ENCODE measurements around the gene KLHL12. TPM values are rescaled to one million over a fixed set of nuclear protein-coding genes. Genes with fewer than 3 reads are reported as not detected.

The KLHL12 gene
- total RNA-seq, 2 donors from 2014 or later = 34.4 to 39.4 TPM

GRCh38 chr1:202934755-202935154 lies 7.7 kb upstream of the KLHL12 start:
- WGBS, 2 experiments (ENCODE audit: insufficient coverage in 1 of 2, insufficient read length in 1 of 2) = 92% methylated on average over 3 of the region's 3 CpGs; no CpG with 5 or more reads in 1 of the 2 experiments

GRCh38 chr1:202932476-202932875 lies 5.4 kb upstream of the KLHL12 start:
- Histone ChIP-seq H3K27me3 (ENCODE audit: control insufficient read depth, insufficient read depth, low read length, poor library complexity, severe bottlenecking) (peaks cover 8% of the 10 kb centered on the region), H3K9me3 (ENCODE audit: control insufficient read depth, low read length) (no peaks in the 10 kb centered on the region), H3K36me3 (ENCODE audit: control insufficient read depth, insufficient read depth, low read length) (no peaks in the 10 kb centered on the region), H3K4me1 (ENCODE audit: control insufficient read depth, insufficient read depth, low read length) (no peaks in the 10 kb centered on the region), H3K9ac (ENCODE audit: extremely low read depth, low read length, poor library complexity, severe bottlenecking) (no peak overlapping the region), H3K27ac (ENCODE audit: low read depth, low read length) (no peak overlapping the region), H3K4me3 (ENCODE audit: low read length) (no peak overlapping the region)
- peaks cover 9% of the 10 kb centered on the region for H3K27me3 Mint-ChIP-seq (ENCODE audit: insufficient read depth)
- no peak overlapping the region for H3K4me3 Mint-ChIP-seq
- TF ChIP-seq CTCF (conservative IDR thresholded peaks at IDR 0.05) = no peak
- H3K36me3 Mint-ChIP-seq (ENCODE audit: low read depth) = no peaks in the 10 kb centered on the region
- no peak overlapping the region for H3K27ac Mint-ChIP-seq
- DNase-seq = no peak
- WGBS, 2 experiments (ENCODE audit: insufficient coverage in 1 of 2, insufficient read length in 1 of 2) = 73 to 87% methylated on average over 2 of the region's 2 CpGs
- H3K4me1 Mint-ChIP-seq = no peaks in the 10 kb centered on the region
- peaks cover 10% of the 10 kb centered on the region for H3K9me3 Mint-ChIP-seq

More at GRCh38 chr1:202934755-202935154, 7.7 kb upstream of the KLHL12 start:
- H3K27ac Mint-ChIP-seq = no peak overlapping the region
- no peaks in the 10 kb centered on the region for H3K36me3 Mint-ChIP-seq (ENCODE audit: low read depth)
- Histone ChIP-seq H3K9me3 (ENCODE audit: control insufficient read depth, low read length) (no peaks in the 10 kb centered on the region), H3K4me3 (ENCODE audit: low read length) (no peak overlapping the region), H3K27me3 (ENCODE audit: control insufficient read depth, insufficient read depth, low read length, poor library complexity, severe bottlenecking) (peaks cover 8% of the 10 kb centered on the region), H3K27ac (ENCODE audit: low read depth, low read length) (no peak overlapping the region), H3K36me3 (ENCODE audit: control insufficient read depth, insufficient read depth, low read length) (peaks cover 4% of the 10 kb centered on the region), H3K4me1 (ENCODE audit: control insufficient read depth, insufficient read depth, low read length) (no peaks in the 10 kb centered on the region), H3K9ac (ENCODE audit: extremely low read depth, low read length, poor library complexity, severe bottlenecking) (no peak overlapping the region)
- H3K4me1 Mint-ChIP-seq = no peaks in the 10 kb centered on the region
- H3K4me3 Mint-ChIP-seq = no peak overlapping the region
- no peak for DNase-seq
- peaks cover 9% of the 10 kb centered on the region for H3K27me3 Mint-ChIP-seq (ENCODE audit: insufficient read depth)
- no peak for TF ChIP-seq CTCF (conservative IDR thresholded peaks at IDR 0.05)
- peaks cover 10% of the 10 kb centered on the region for H3K9me3 Mint-ChIP-seq

- H3K4me1 Mint-ChIP-seq = no peaks in the 10 kb centered on the region
- Histone ChIP-seq H3K9me3 (ENCODE audit: control insufficient read depth, low read length) (no peaks in the 10 kb centered on the region), H3K27me3 (ENCODE audit: control insufficient read depth, insufficient read depth, low read length, poor library complexity, severe bottlenecking) (no peaks in the 10 kb centered on the region), H3K4me3 (ENCODE audit: low read length) (no peak overlapping the region), H3K27ac (ENCODE audit: low read depth, low read length) (no peak overlapping the region), H3K36me3 (ENCODE audit: control insufficient read depth, insufficient read depth, low read length) (peaks cover 33% of the 10 kb centered on the region), H3K9ac (ENCODE audit: extremely low read depth, low read length, poor library complexity, severe bottlenecking) (no peak overlapping the region), H3K4me1 (ENCODE audit: control insufficient read depth, insufficient read depth, low read length) (no peaks in the 10 kb centered on the region)
- H3K27ac Mint-ChIP-seq = no peak overlapping the region
- H3K4me3 Mint-ChIP-seq = no peak overlapping the region
- no peak for DNase-seq
- H3K36me3 Mint-ChIP-seq (ENCODE audit: low read depth) = peaks cover 31% of the 10 kb centered on the region
- H3K9me3 Mint-ChIP-seq = no peaks in the 10 kb centered on the region
- TF ChIP-seq CTCF (conservative IDR thresholded peaks at IDR 0.05) = no peak
- 100% methylated on average over 2 of the region's 3 CpGs; no CpG with 5 or more reads in 1 of the 2 experiments for WGBS, 2 experiments (ENCODE audit: insufficient coverage in 1 of 2, insufficient read length in 1 of 2)
- no peaks in the 10 kb centered on the region for H3K27me3 Mint-ChIP-seq (ENCODE audit: insufficient read depth)
These were observed 3.5 kb downstream of the KLHL12 start for GRCh38 chr1:202923533-202923932.

Data from endodermal cell (in vitro differentiated cells).